ENCODE data around the gene EDDM13.

- TF ChIP-seq CTCF (IDR thresholded peaks at IDR 0.05; ENCODE audit: low read length) (no peak), EZH2phosphoT487 (IDR thresholded peaks at IDR 0.05; ENCODE audit: low read length) (no peak)
Observed at GRCh38 chr19:56290104-56290503, 17.6 kb downstream of the EDDM13 start.

All from MM.1S (cell line).